Muscle layer of duodenum (tissue), 2 donors: ENCODE results near the gene ZNF77.

Experiments used
- H3K27ac ChIP-seq: one replicate; pipeline ENCODE4 v1.7.0; 2013; ENCODE audit warnings: mild to moderate bottlenecking, low read length
- H3K27me3 ChIP-seq: one replicate; pipeline ENCODE4 v1.7.0; 2013; ENCODE audit warnings: low read depth, mild to moderate bottlenecking, control low read depth, low read length
- H3K36me3 ChIP-seq, 2 donors: one replicate each; pipeline ENCODE4 v1.7.0; 2013; ENCODE audit warnings: low read length in 2 of 2, control low read depth in 1 of 2, mild to moderate bottlenecking in 1 of 2; ENCODE audit not compliant: insufficient read depth in 2 of 2, control insufficient read depth in 1 of 2
- H3K4me1 ChIP-seq, 2 donors: one replicate each; pipeline ENCODE4 v1.7.0; 2013; ENCODE audit warnings: low read length in 2 of 2, mild to moderate bottlenecking in 2 of 2, control low read depth in 1 of 2, moderate library complexity in 1 of 2; ENCODE audit not compliant: insufficient read depth in 2 of 2, control insufficient read depth in 1 of 2
- H3K4me3 ChIP-seq, 2 donors: one replicate each; pipeline ENCODE4 v1.7.0; 2013; ENCODE audit warnings: low read length in 2 of 2, low read depth in 1 of 2, mild to moderate bottlenecking in 1 of 2
- H3K9me3 ChIP-seq, 2 donors: one replicate each; pipeline ENCODE4 v1.7.0; 2013; ENCODE audit warnings: low read length in 2 of 2, control low read depth in 1 of 2, mild to moderate bottlenecking in 1 of 2; ENCODE audit not compliant: control insufficient read depth in 1 of 2
- donor health status: healthy.

The ZNF77 gene

GRCh38 chr19:2883686-2884439, 60.9 kb downstream of the ZNF77 start:
- no peaks in the 10 kb centered on the region for H3K36me3 ChIP-seq
- H3K4me1 ChIP-seq: no peaks in the 10 kb centered on the region
- no peak overlapping the region for H3K4me3 ChIP-seq
- H3K27me3 ChIP-seq: no peaks in the 10 kb centered on the region
- no peak overlapping the region for H3K27ac ChIP-seq
- peaks cover 0 to 4% of the 10 kb centered on the region in 2 donors for H3K9me3 ChIP-seq
